T-helper 2 cell (primary cell): Measurements from ENCODE around the gene CLDND2.

Source experiments
- DNase-seq, 5 experiments: peaks; one replicate each; pipeline versions ENCODE4 v3.0.0 to v3.0.0-alpha.2; 2012 to 2022

The CLDND2 gene

DNA sequence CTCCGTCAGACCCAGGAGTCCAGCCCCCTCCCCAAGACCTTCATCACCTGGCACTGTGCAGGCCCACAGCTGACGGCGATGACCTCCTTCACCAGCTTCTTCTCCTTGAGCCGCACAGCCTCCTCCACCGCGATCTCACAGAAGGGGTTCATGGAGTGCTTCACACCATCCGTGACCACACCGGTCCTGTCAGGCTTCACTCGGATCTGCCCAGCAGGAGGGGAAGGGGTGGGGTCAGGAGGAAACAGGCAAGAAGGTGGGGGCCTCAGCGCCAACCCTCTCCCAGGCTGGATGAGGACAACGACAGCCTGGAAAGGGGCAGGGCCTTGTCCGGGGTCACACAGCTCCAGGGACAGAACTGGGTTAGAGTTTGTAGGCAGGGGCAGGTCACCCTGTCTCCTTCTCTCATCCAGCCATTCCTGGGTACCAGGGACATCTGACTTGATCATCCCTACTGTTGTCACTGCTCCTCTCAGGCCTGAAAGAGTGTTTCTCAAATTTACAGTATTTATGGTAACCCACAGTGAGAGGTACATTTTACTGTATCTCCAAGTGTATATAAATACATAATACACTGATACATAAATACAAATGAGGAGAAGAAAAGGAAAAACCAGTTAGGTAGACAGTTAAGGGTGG lies 14.6 kb downstream of the CLDND2 start:
- DNase-seq, result no peak

DNA sequence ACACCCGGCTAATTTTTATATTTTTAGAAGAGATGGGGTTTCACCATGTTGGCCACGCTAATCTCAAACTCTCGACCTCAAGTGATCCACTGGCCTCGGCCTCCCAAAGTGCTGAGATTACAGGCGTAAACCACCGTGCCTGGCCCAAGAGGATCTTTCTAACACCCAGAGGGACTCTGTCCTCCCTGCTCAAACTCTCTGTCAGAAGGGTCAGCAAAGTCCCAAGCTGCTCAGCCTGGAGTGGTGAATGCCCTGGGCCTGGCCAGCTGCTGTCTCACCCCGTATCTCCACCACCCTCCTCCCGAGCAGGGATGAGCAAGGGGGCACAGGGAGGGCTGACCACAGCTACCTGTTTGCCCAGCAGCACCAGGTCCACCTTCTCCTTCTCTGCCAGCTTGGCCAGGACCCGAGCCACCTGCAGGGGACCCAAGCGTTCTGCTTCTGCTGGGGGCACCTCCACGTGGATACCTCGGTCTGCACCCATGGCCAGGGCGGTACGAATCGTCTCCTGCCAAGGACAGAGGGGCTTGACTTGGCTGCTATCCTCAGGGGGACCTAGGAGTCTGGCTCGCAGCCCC lies 15.9 kb downstream of the CLDND2 start:
- no peak for DNase-seq

DNA sequence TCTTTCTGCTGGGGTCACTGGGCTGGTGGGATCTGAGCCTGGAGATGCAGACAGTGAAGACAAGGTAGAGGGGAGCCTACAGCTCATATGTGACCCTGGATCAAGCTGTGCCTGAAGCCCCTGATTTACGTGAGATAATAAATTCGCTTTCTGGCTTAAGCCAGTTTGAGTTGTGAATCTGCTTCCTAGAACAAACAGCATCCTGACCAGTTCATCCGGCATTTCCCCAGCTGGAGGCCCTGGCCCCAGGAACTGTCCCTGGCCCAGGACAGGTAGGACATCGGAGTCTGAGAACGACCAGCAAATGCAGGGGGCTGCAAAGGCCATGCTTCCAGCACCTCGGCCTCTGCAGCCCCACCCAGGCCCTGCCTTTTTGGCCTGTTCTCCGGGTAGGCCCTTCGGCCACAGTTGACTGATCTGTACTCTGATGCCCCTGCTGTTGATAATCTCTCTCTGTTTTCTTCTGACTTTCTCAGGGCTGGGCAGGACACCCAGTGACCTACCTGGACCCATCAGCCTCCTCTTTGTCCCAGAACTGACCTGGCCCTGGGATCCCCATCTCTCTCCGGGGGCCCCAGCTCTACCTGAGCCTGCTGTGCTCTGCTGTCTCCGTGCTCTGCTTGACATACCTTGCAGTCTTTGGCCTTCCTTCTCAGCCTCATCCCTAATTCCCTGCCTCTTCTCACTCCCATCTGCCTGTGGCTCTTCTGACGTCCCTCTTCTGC lies 17.4 kb downstream of the CLDND2 start:
- no peak for DNase-seq

DNA sequence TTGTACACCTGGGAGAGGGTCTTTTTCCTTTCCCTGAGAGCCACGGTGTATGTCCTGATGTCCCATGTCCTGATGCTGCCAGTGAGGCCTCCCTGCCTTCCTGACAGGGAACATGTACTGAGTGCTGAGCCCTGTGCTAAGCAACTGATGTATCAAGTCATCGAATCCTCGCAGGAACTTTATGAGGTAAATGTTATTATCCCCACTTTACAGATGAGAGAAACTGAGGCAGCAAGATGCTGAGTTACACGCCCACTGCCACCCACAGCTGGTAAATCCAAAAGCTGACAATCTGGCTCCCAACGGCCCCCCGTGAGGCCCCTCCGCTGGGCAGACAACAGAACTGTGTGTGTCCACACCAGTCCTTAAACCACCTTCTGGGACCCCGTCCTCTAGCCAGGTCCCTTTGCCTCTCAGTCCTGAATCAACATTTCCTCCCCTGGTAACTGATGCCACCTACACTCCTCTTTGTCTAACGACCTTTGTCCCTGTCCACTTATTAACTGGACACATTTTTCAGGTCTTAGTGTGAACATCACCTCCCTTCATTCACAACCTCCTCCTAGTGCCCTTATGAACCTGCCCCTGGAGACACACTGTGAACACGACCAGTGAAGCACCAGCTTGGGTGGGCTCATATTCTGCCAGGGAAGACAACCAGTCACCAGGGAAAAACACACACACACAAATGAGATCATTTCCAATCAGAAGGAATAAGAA lies 21.4 kb downstream of the CLDND2 start:
- no peak for DNase-seq

DNA sequence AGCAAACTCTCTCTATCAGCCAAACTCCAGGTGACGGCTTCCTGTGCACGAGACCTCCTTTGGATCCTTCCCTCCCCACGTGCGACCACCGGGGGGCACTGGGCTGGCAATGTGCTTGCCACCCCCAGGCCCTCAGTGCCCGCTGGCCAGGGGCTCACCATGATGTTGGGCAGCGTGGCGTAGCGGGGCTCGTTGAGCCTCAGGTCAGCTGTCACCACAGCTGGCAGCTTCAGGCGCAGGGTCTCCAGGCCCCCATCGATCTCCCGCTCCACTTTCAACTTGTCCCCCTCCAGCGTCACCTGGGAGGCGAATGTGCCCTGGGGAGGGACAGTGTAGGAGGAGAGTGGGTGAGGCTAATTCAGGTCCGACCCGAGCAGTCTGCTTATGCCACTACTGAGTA lies 22.1 kb downstream of the CLDND2 start:
- no peak for DNase-seq

DNA sequence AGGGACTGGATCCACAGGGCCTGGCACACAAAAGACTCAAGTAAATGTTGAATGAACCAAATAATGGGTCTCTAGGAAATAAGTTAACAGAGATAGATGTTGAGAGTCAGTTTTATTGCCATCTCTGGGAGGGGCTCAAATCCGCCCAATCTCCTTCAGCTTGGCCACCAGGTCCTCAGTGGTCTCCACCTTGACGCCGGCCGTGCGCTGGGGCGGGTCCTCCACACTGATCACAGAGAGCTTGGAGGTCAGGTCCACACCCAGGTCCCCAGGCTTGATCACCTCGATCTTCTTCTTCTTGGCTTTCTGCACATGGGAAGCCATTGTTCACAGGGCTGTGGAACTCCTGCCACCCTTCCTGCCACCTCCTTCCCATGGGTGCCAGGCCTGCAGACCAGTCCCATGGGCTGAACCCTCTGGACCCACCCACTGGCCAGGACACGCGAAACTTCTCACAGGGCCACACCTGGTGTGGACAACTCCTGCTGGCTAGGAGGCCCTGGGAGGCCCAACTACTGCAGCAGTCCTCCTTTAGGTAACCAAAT lies 23.7 kb downstream of the CLDND2 start:
- DNase-seq, result no peak

DNA sequence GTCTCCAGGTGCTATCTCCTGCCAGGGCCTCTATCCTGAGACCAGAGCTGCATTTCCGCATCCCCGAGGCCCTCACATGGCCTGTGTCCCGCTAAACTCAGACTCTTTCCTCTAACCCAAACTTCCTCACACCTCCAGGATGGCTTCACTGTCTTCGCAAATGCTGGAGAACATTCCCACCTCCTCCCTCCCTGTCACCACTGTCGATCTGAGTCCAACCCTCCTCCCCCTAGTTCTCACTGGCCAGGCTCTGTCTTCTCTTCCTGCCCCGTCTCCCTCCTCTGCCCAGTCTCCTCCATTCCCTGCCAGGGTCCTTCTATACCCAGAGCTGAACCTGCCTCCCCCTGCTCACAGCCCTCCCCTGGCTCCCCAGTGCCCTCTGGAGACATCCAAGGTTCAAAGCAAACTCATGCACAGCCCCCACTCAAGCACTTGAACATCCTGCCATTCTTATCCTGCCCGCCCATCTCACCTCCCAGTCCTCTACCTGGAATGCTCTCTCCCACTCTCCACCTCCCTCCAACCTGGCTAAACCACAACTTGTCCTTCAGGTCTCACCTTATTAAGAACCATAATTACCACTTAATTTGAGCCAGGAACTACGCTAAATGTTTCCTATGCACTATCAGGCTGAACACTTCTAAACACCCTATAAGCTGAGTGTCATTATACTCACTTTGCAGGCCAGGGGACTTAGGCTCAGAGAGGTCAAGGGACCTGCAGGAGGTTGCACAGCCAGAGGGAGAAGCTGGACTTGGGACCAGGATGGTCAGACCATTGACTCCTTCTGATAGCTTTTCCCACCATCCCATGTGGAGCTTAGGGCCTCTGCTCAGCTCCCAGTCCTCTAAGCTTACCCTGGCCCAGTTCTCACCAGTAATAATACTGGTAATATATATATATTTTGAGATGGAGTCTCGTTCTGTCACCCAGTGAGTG lies 25.9 kb downstream of the CLDND2 start:
- DNase-seq, result no peak

DNA sequence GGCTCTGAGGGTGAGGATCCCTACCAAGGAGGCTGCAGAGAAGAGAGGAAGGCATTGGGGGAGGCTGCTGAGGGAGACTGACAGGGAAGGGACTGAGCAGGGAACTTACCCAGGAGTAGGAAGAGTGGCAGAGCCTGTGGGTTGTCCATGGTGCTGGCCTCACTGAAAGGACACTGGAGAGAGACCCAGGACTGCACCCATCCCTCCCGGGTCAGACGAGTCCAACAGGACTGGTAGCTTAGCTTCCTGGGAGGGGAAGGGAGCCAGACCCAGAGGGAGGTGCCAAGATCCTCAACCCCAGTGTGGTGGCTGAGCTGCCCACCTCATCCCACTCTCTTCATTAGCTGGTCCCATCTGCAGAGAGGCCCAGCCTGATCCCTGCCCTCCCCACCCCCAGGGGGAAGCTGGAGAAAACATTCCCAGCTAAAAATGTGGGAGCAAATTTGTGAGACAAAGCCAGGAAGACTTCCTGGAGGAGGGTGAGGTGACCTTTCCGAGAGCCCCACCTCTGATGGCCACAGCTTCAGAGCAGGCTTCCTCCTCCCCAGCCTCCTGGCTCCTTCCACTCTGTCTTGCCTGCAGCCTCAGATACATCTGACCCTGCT lies 26.7 kb downstream of the CLDND2 start, which contains the start of gene VSIG10L:
TSS of gene VSIG10L (minus strand) at position 164 of the 605 bp plus-strand sequence. CDS start at position 149, 15 bp downstream.
- no peak for DNase-seq

DNA sequence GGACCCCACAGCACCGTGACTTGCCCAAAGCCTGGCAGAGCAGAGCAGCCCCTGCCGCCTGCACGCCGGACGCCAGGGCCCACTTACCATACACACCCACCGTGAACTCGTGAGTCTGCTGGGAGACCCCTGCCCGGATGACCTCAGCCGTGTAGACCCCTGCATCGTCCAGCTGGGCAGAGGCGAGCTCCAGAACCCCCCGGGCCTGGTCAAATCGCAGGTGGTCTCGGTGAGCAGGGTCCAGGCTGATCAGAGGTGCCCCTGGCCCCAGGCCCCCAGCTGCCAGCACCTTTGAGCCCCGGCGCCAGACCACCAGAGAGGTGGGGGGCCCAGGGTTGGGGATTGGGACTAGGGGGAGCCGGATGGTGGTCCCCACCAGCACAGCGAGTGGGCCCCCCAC lies 27.7 kb downstream of the CLDND2 start:
- no peak for DNase-seq

DNA sequence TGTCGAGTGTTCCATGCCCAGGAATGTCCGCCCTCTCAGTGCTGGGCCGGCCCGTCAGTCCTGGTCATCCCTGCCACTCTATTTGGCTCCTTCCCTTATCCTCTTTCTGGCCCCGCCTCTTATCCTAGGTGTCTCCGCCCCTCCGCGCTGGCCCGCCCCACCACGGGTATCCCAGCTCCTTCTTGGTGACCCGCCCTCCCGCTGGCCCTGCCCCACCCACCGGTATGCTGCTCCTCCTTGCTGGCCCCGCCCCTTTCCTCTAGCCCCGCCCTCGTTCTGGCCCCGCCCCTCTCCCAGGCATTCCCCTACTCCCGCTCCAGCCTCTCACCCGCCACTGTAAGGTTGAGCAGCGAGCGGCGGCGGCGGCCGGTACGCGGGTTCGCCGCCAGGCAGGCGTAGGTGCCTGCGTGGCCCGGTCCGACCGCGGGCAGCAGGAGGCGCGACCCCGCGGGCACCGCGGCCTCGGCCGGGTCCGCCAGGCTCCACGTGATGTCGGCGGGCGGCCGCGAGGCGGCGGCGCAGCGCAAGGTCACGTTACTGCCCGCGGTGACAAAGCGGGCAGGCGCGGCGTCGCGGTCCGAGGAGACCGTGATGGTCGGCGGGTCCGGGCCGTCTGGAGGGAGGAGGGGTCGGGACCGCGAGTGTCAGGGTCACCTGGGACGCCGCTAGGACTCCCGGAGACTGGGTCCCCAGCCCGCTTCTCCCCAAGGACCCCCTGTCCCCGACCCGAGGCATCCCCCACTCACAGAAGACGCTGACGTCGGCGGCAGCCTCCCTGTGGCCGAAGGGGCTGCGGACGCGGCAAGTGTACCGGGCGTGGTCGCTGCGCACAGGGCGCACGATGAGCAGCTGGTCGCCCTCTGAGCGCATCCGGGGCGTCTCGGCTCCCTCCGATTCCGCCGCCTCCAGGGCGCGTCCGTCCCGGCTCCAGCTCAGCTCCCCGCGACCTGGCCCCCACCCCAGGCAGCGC lies 28.8 kb downstream of the CLDND2 start:
- DNase-seq, result peak; percentile 72 to 96 (median 86)

DNA sequence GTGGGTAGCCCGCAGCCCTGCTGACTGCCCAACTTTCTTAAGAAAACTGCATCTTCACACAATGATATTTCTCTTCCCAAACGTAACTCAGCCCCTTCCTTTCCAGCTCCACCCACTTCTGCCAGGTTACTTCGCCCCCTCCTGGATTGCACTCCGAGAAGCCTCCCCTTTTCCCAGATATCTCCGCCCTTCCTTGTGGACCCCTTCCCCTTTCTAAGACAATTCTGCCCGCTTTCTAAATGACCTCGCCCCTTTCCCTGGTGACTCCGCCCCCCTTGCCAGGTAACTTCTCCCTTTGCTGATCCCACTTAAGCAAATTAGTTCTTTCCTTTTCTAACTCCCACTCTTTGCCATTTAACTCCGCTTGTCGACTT lies 29.5 kb downstream of the CLDND2 start:
- no peak for DNase-seq

DNA sequence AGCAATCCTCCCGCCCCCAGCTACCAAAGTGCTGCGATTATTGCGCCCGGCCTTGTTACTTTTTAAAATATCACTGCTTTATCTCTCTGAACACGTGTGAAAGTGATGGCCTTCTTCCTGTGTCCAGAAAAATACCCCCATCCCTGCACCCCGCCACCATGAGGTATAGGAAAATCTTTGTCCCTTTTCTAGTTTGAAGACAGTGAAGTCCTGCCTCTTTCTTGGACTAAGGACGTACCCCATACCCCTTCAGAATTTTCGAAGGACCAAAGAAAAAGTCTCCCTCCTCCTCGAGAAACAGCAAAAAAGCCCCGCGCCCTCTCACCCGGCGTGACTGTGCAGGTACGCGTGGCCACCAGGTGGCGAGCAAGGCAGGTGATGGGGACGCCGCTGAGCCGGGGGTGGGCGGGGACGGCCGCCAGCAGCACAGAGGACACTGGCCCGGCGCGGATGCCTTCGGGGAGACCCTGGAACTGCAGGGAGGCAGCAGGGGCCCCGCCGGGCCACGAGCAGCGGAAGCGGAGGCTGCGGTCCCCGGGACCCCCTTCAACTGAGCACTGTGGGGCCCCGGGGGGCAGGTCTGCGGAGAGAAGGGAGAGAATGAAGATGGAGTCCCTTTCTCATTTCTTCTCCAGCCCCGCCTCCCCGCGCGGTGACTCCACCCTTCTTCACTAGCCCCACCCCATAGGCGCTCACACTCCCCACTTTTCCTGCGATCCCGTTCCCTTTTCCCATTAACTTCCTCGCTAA lies 30.1 kb downstream of the CLDND2 start:
- peak; percentile 69 to 91 (median 79) for DNase-seq

DNA sequence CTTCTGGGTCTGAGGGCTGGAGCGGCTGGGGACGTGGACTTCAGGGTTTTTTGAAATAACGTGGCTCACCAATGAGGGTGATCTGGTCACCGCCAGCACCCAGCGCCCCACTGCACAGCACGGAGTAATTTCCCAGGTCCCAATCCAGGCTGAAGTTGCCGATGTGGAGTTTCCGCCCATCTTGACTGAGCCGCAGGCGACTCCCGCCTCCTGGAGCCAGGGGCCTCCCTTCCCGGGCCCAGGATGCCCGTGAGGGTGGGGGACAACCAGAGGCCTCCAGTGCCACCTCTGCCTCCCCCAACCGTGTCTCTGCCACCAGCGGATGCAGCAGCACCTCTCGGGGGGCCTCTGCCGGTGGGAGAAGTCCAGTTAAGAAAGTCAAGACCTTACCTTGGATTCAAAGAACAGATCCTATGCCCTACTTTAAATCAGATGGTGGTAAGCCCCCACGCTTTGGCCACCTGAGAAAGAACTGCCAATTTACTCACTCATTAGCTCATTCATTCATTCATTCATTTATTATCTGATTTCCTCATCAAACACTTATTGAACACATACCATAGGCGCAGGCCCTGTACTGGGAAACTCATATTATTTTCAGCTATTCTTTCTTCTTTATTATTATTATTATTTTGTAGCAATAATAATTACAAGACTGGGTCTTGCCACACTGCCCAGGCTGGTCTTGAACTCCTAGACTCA lies 30.8 kb downstream of the CLDND2 start:
- no peak for DNase-seq

DNA sequence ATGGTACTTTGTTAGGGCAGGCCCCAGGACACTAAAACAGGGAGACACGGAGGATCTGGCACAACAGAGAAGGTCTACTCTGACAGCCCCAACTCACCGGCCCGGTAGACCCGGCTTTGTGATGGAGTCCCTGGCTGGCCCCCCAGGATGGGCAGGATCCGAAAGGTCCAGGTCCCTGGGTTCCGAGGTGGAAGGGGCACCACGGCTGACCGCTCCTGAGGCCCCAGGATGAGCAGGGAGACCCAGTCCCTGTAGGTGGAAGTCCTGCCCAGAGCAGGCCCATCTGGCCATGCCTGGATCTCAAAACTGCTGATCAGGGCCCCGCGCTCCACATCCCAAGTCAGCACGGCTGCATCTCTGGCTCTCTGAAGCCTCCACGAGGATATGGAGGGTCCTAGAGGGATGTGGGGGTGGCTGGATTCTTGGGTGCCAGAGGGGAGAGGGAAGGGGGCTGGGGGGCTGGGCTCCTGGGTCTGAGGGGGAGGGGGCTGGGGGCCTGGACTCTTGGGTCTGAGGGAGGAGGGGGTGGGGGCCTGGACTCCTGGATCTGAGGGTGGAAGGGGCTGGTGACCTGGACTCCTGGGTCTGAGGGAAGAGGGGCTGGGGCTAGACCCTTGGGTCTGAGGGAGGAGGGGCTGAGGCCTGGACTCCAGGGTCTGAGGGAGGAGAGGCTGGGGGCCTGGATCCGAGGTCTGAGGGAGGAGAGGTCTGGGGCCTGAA lies 31.5 kb downstream of the CLDND2 start:
- DNase-seq, result no peak

DNA sequence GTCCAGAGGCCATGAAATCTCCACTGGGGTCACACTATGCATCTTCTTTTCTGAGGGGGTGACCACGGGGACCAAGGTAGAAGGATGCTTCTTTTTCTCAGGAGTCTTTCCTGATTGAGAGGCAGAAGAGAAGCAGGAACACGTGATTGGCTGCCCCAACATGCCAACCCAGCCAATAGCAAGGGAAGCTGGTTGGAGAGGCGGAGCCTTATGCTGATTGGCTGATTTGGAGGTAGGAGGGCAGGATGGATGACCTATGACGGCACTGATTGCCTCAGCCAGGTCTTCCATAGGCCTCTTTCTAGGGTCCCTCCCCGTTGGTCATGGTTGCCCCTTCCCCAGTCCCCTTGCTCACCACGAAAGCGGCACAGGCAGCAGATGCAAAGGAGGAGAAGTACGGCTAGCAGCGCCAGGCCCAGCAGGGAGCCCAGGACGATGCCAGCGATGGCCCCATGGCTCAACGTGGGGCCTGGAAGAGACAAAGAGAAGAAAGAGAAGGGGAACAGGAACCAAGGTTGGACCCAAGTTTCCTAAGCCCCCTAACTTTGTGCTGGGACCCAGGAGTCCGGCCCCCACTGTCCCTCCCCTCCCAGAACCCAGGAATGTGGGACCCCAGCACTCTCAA lies 34.9 kb downstream of the CLDND2 start:
- DNase-seq, result no peak

DNA sequence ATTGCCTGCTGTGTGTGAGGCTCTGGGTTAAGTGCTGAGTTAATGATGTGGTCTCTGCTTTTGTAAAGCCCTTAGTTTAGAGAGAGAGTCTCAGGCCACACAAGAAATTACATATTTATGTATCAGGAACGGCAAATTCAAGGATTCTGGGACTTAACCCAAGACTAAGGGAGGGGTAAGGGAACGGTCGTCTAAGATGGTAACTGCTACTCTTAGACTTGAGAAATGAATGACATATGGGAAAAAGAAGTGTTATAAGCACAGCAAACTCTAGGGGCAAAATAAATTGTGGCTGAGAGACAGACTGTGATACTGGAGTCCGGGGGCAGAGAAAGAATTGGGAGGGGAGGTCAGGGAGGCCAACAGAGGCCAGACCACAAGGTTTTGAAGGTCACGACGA lies 37.1 kb downstream of the CLDND2 start:
- DNase-seq, result no peak

DNA sequence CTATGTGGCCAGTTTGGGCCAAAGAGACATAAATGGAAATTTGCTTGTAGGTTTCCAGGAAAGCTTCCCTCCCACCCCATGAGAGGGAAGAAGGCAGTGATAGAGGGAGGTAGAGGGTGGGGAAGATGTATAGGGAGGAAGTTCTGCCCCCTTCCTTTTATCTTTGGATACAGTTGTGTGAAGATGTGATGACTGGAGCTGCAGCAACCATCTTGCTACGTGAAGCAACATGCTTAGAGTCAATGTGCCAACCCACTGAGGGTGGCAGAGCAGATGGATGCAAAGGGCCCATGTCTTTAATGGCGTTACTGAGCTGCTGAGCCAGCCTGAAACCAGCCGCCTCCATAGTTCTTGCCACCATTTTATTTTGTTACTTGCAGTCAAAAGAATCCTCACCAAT lies 37.6 kb downstream of the CLDND2 start:
- DNase-seq, result no peak

DNA sequence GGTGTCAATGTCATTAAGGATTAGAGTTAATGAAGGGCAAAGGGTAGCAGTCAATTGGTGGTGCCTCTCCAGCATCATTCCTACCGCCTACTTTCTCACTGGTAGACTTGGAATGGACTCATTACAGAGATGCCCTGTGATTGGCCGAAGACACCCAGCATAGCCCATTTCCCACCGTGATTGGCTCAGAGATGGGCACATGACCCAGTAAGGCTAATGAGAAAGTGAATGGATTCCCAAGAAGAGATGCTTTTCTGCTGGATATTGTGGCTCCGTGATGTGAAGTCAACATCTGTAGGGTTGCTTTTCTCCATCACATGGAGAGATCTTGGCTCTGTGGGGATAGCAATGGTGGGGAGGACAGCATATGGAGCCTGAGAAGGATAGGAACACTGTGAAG lies 38.4 kb downstream of the CLDND2 start:
- no peak for DNase-seq
